Natural killer cell (primary cell): Measurements from ENCODE around the gene ATP5F1E. TPM values are rescaled to one million over a fixed set of nuclear protein-coding genes. Genes with fewer than 3 reads are reported as not detected.

Experiments used
- ATAC-seq, 3 donors: fragments of 150-1000 bp in 2 of 3; fragments of 200-7000 bp in 1 of 3; cut with Tn5 transposase; 1 replicate in 1 of 3; 2 replicates in 2 of 3; pipeline ENCODE4 v1.10.0; 2021; ENCODE audit warnings: mild to moderate bottlenecking in 2 of 3, moderate library complexity in 2 of 3
- DNase-seq, 2 donors: peaks; one replicate each; pipeline versions ENCODE4 v3.0.0 to v3.0.0-alpha.2; 2013 to 2021; ENCODE audit warnings: mixed read lengths in 1 of 2
- H3K27ac ChIP-seq: one replicate; pipeline ENCODE4 v1.5.1; 2013; ENCODE audit warnings: mild to moderate bottlenecking, low read length
- H3K27me3 ChIP-seq: one replicate; pipeline ENCODE4 v1.6.1; 2013; ENCODE audit warnings: low read length; ENCODE audit not compliant: control insufficient read depth, insufficient read depth
- H3K36me3 ChIP-seq: one replicate; pipeline ENCODE4 v1.6.1; 2013; ENCODE audit warnings: low read length; ENCODE audit not compliant: control insufficient read depth, insufficient read depth
- H3K4me1 ChIP-seq: one replicate; pipeline ENCODE4 v1.6.1; 2013; ENCODE audit warnings: low read length; ENCODE audit not compliant: control insufficient read depth, insufficient read depth
- H3K4me3 ChIP-seq: one replicate; pipeline ENCODE4 v1.5.1; 2013; ENCODE audit warnings: low read length
- H3K9me3 ChIP-seq: one replicate; pipeline ENCODE4 v1.6.1; 2013; ENCODE audit warnings: low read length; ENCODE audit not compliant: control insufficient read depth, insufficient read depth
- H3K27ac Mint-ChIP-seq, 2 donors: one replicate each; pipeline ENCODE4 v1.8.0; 2022; ENCODE audit warnings: mild to moderate bottlenecking in 2 of 2, mixed read lengths in 2 of 2, moderate library complexity in 1 of 2
- H3K27me3 Mint-ChIP-seq, 2 donors: one replicate each; pipeline ENCODE4 v1.8.0; 2022; ENCODE audit warnings: low read depth in 2 of 2, mixed read lengths in 2 of 2
- H3K36me3 Mint-ChIP-seq: one replicate; pipeline ENCODE4 v1.8.0; 2022; ENCODE audit warnings: mixed read lengths
- H3K4me1 Mint-ChIP-seq, 2 donors: one replicate each; pipeline ENCODE4 v1.8.0; 2022; ENCODE audit warnings: mixed read lengths in 2 of 2
- H3K4me3 Mint-ChIP-seq: one replicate; pipeline ENCODE4 v1.8.0; 2022; ENCODE audit warnings: mild to moderate bottlenecking, moderate library complexity, mixed read lengths
- H3K9me3 Mint-ChIP-seq, 2 donors: one replicate each; pipeline ENCODE4 v1.8.0; 2022; ENCODE audit warnings: mixed read lengths in 2 of 2
- WGBS: methylation state at CpG from one replicate; pipeline ENCODE4 v1.1.7; 2013; ENCODE audit warnings: missing lambda C conversion rate; ENCODE audit not compliant: insufficient coverage; 5-methylcytosine and 5-hydroxymethylcytosine counted together
- intact Hi-C: fragments of 100-400 bp; cut with micrococcal nuclease; formaldehyde crosslinking; loops from one replicate; pipeline ENCODE4 v1.14.2; 2022
- total RNA-seq, 4 donors: library from RNA; stranded (reverse); fragments of 120-200 nt in 1 of 4; gene quantifications; one replicate each; pipeline versions ENCODE4 v1.2.3 to v1.2.4, GENCODE V29; 2013 to 2022
- TF ChIP-seq, protein P1 (sequence below): fragments of 200-600 bp; IDR thresholded peaks from one replicate; pipeline ENCODE4 v1.8.0; 2022; ENCODE audit warnings: antibody characterized with exemption

ATP5F1E gene
- total RNA-seq, 3 donors from 2014 or later (not counting 1 experiment from before 2014, with no cell fraction given): 45.9 to 58.0 (median 50.8) TPM

- Mint-ChIP-seq H3K4me3 (no peak overlapping the region), H3K27ac (peak overlapping the region in 1 of 2 donors; percentile 19), H3K9me3 (no peaks in the 10 kb centered on the region), H3K36me3 (peaks cover 6% of the 10 kb centered on the region), H3K27me3 (no peaks in the 10 kb centered on the region), H3K4me1 (peaks cover 0 to 4% of the 10 kb centered on the region in 2 donors)
- intact Hi-C loops: no loop called here
- ATAC-seq (no peak), DNase-seq (no peak)
- H3K27me3 ChIP-seq: no peaks in the 10 kb centered on the region
- WGBS: 97% methylated on average over 12 of the region's 12 CpGs
- no peak overlapping the region for H3K27ac ChIP-seq
- H3K4me3 ChIP-seq: no peak overlapping the region
- peaks cover 69% of the 10 kb centered on the region for H3K36me3 ChIP-seq
- H3K9me3 ChIP-seq: no peaks in the 10 kb centered on the region
- TF ChIP-seq, protein P1, sequence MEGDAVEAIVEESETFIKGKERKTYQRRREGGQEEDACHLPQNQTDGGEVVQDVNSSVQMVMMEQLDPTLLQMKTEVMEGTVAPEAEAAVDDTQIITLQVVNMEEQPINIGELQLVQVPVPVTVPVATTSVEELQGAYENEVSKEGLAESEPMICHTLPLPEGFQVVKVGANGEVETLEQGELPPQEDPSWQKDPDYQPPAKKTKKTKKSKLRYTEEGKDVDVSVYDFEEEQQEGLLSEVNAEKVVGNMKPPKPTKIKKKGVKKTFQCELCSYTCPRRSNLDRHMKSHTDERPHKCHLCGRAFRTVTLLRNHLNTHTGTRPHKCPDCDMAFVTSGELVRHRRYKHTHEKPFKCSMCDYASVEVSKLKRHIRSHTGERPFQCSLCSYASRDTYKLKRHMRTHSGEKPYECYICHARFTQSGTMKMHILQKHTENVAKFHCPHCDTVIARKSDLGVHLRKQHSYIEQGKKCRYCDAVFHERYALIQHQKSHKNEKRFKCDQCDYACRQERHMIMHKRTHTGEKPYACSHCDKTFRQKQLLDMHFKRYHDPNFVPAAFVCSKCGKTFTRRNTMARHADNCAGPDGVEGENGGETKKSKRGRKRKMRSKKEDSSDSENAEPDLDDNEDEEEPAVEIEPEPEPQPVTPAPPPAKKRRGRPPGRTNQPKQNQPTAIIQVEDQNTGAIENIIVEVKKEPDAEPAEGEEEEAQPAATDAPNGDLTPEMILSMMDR: no peak
- no peaks in the 10 kb centered on the region for H3K4me1 ChIP-seq
These were observed 35.9 kb downstream of the ATP5F1E start for GRCh38 chr20:58996226-58996611.

DNA sequence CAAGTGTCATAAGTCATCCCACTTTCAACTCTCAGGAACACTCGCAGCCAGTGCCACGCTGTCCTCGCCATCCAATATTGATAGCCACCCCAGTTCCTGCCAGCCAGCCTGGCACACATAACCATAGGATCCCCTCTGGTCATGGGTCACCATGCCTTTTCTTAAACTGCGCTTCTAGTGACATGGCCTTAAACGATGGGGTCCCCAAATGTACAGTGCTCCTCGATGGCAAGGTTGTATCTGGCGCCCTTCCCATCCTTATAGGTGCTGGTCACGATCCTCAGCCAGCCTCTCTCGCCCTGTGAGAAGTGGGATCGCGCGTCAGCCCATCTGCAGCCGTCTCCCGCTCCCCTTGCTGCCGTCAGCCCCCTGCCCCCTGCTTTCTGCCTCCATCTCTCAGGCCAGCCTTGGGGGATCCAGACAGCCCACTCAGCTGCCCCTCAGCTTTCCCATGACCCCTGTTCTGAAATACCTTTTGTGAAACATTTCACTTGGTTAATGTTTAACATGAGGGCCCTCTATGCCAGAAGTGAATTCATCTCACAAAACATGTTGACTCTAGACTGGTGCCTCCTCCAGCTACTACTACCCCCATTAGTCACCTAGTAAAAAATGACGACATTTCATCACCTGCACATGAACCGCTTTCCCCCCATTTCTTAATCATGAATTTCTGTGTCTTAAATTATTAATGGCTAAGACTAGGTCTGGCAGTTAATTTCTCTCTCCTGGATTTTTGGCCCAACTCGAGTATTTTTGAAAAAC is 36.5 kb downstream of the ATP5F1E start:
- no peak for ATAC-seq
- Histone ChIP-seq H3K36me3 (peaks cover 75% of the 10 kb centered on the region), H3K4me1 (no peaks in the 10 kb centered on the region), H3K9me3 (no peaks in the 10 kb centered on the region), H3K4me3 (no peak overlapping the region), H3K27ac (no peak overlapping the region), H3K27me3 (no peaks in the 10 kb centered on the region)
- DNase-seq: no peak
- TF ChIP-seq, protein P1: no peak
- H3K27ac Mint-ChIP-seq: peak overlapping the region in 1 of 2 donors; percentile 19
- H3K36me3 Mint-ChIP-seq: peaks cover 7% of the 10 kb centered on the region
- H3K4me3 Mint-ChIP-seq: no peak overlapping the region
- peaks cover 0 to 4% of the 10 kb centered on the region in 2 donors for H3K4me1 Mint-ChIP-seq
- H3K27me3 Mint-ChIP-seq: no peaks in the 10 kb centered on the region
- H3K9me3 Mint-ChIP-seq: no peaks in the 10 kb centered on the region
- intact Hi-C loops: no loop called here
- 93% methylated on average over 17 of the region's 18 CpGs for WGBS

DNA sequence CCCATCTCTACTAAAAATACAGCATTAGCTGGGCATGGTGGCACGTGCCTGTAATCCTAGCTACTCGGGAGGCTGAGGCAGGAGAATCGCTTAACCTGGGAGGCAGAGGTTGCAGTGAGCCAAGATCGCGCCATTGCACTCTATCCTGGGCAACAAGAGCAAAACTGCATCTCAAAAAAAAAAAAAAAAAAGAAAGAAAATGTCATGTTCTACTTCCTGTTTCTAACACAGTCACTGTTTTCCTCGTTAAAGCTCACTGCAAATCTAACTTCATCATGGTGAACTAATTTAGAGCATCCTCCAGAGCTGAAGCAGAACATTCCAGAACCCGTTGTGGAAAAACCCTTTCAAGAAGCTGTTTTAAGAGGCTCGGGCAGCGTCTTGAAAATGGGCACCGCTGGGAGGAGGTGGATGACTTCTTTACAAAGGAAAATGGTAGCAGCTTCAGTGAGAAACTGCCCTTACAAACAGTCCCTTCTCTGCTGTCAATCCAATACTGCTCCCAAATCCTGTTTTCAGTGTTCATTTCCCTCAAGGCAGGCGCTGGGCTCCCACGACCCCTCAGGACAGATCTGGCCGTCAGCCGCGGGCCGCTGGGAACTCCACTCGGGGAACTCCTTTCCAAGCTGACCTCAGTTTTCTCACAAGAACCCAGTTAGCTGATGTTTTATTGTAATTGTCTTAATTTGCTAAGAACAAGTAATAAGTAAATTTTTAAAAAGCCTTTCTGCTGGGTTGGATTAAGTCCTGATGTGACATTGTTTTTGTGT is 37.6 kb downstream of the ATP5F1E start:
- Mint-ChIP-seq H3K27ac (peak overlapping the region in 1 of 2 donors; percentile 27), H3K9me3 (no peaks in the 10 kb centered on the region)
- WGBS: 84% methylated on average over 17 of the region's 17 CpGs

More for the DNA sequence above, 37.6 kb downstream of the ATP5F1E start:
- ATAC-seq (no peak), DNase-seq (no peak)
- Mint-ChIP-seq H3K27me3 (no peaks in the 10 kb centered on the region), H3K36me3 (peaks cover 7% of the 10 kb centered on the region), H3K4me3 (no peak overlapping the region), H3K4me1 (peaks cover 0 to 4% of the 10 kb centered on the region in 2 donors)
- H3K9me3 ChIP-seq: no peaks in the 10 kb centered on the region
- no peak overlapping the region for H3K4me3 ChIP-seq
- peaks cover 83% of the 10 kb centered on the region for H3K36me3 ChIP-seq
- TF ChIP-seq, protein P1: no peak
- H3K4me1 ChIP-seq: no peaks in the 10 kb centered on the region
- no peak overlapping the region for H3K27ac ChIP-seq
- intact Hi-C loops: no loop called here
- H3K27me3 ChIP-seq: no peaks in the 10 kb centered on the region
